ENCODE data around the gene MYL7.

MYL7 gene

GRCh38 chr7:44154703-44155102 lies 13.6 kb upstream of the MYL7 start:
- H3K4me3 ChIP-seq (ENCODE audit: low read depth in 1 of 2, low read length in 2 of 2) = no peak overlapping the region
- H3K27ac ChIP-seq (ENCODE audit: low read length) = no peak overlapping the region
- no peaks in the 10 kb centered on the region for H3K9me3 ChIP-seq (ENCODE audit: control insufficient read depth in 1 of 2, low read length in 2 of 2)
- no peaks in the 10 kb centered on the region for H3K27me3 ChIP-seq (ENCODE audit: low read depth, low read length)
- no peaks in the 10 kb centered on the region for H3K4me1 ChIP-seq (ENCODE audit: control insufficient read depth in 1 of 2, insufficient read depth in 2 of 2, low read length in 2 of 2)
- H3K36me3 ChIP-seq (ENCODE audit: control insufficient read depth in 1 of 2, insufficient read depth in 2 of 2, low read length in 2 of 2) = no peaks in the 10 kb centered on the region

- Histone ChIP-seq H3K27me3 (ENCODE audit: low read depth, low read length) (no peaks in the 10 kb centered on the region), H3K27ac (ENCODE audit: low read length) (no peak overlapping the region), H3K4me3 (ENCODE audit: low read depth in 1 of 2, low read length in 2 of 2) (no peak overlapping the region), H3K4me1 (ENCODE audit: control insufficient read depth in 1 of 2, insufficient read depth in 2 of 2, low read length in 2 of 2) (no peaks in the 10 kb centered on the region), H3K36me3 (ENCODE audit: control insufficient read depth in 1 of 2, insufficient read depth in 2 of 2, low read length in 2 of 2) (no peaks in the 10 kb centered on the region), H3K9me3 (ENCODE audit: control insufficient read depth in 1 of 2, low read length in 2 of 2) (no peaks in the 10 kb centered on the region)
These were observed 12.8 kb upstream of the MYL7 start for GRCh38 chr7:44153948-44154335.

- Histone ChIP-seq H3K4me1 (ENCODE audit: control insufficient read depth in 1 of 2, insufficient read depth in 2 of 2, low read length in 2 of 2) (no peaks in the 10 kb centered on the region), H3K27ac (ENCODE audit: low read length) (no peak overlapping the region), H3K36me3 (ENCODE audit: control insufficient read depth in 1 of 2, insufficient read depth in 2 of 2, low read length in 2 of 2) (no peaks in the 10 kb centered on the region), H3K27me3 (ENCODE audit: low read depth, low read length) (no peaks in the 10 kb centered on the region), H3K9me3 (ENCODE audit: control insufficient read depth in 1 of 2, low read length in 2 of 2) (no peaks in the 10 kb centered on the region), H3K4me3 (ENCODE audit: low read depth in 1 of 2, low read length in 2 of 2) (no peak overlapping the region)
These were observed 12.1 kb upstream of the MYL7 start for GRCh38 chr7:44152971-44153947.

GRCh38 chr7:44151956-44152355 lies 10.8 kb upstream of the MYL7 start:
- H3K27me3 ChIP-seq (ENCODE audit: low read depth, low read length) = no peaks in the 10 kb centered on the region
- no peaks in the 10 kb centered on the region for H3K9me3 ChIP-seq (ENCODE audit: control insufficient read depth in 1 of 2, low read length in 2 of 2)
- H3K27ac ChIP-seq (ENCODE audit: low read length) = no peak overlapping the region
- H3K36me3 ChIP-seq (ENCODE audit: control insufficient read depth in 1 of 2, insufficient read depth in 2 of 2, low read length in 2 of 2) = no peaks in the 10 kb centered on the region
- H3K4me1 ChIP-seq (ENCODE audit: control insufficient read depth in 1 of 2, insufficient read depth in 2 of 2, low read length in 2 of 2) = peaks cover 0 to under 1% of the 10 kb centered on the region in 2 donors
- no peak overlapping the region for H3K4me3 ChIP-seq (ENCODE audit: low read depth in 1 of 2, low read length in 2 of 2)

GRCh38 chr7:44150966-44151941 lies 10.1 kb upstream of the MYL7 start:
- peaks cover 0 to 8% of the 10 kb centered on the region in 2 donors for H3K4me1 ChIP-seq (ENCODE audit: control insufficient read depth in 1 of 2, insufficient read depth in 2 of 2, low read length in 2 of 2)
- no peaks in the 10 kb centered on the region for H3K36me3 ChIP-seq (ENCODE audit: control insufficient read depth in 1 of 2, insufficient read depth in 2 of 2, low read length in 2 of 2)
- no peaks in the 10 kb centered on the region for H3K9me3 ChIP-seq (ENCODE audit: control insufficient read depth in 1 of 2, low read length in 2 of 2)
- H3K27ac ChIP-seq (ENCODE audit: low read length) = no peak overlapping the region
- no peaks in the 10 kb centered on the region for H3K27me3 ChIP-seq (ENCODE audit: low read depth, low read length)
- no peak overlapping the region for H3K4me3 ChIP-seq (ENCODE audit: low read depth in 1 of 2, low read length in 2 of 2)

- no peaks in the 10 kb centered on the region for H3K9me3 ChIP-seq (ENCODE audit: control insufficient read depth in 1 of 2, low read length in 2 of 2)
- H3K27me3 ChIP-seq (ENCODE audit: low read depth, low read length) = no peaks in the 10 kb centered on the region
- H3K4me1 ChIP-seq (ENCODE audit: control insufficient read depth in 1 of 2, insufficient read depth in 2 of 2, low read length in 2 of 2) = peaks cover 0 to 16% of the 10 kb centered on the region in 2 donors
- H3K4me3 ChIP-seq (ENCODE audit: low read depth in 1 of 2, low read length in 2 of 2) = no peak overlapping the region
- H3K27ac ChIP-seq (ENCODE audit: low read length) = no peak overlapping the region
- no peaks in the 10 kb centered on the region for H3K36me3 ChIP-seq (ENCODE audit: control insufficient read depth in 1 of 2, insufficient read depth in 2 of 2, low read length in 2 of 2)
These were observed 9.3 kb upstream of the MYL7 start for GRCh38 chr7:44150466-44150832.

GRCh38 chr7:44149571-44150465 lies 8.7 kb upstream of the MYL7 start:
- H3K27ac ChIP-seq (ENCODE audit: low read length) = no peak overlapping the region
- no peaks in the 10 kb centered on the region for H3K36me3 ChIP-seq (ENCODE audit: control insufficient read depth in 1 of 2, insufficient read depth in 2 of 2, low read length in 2 of 2)
- H3K4me1 ChIP-seq (ENCODE audit: control insufficient read depth in 1 of 2, insufficient read depth in 2 of 2, low read length in 2 of 2) = peaks cover 0 to 22% of the 10 kb centered on the region in 2 donors
- H3K9me3 ChIP-seq (ENCODE audit: control insufficient read depth in 1 of 2, low read length in 2 of 2) = no peaks in the 10 kb centered on the region
- H3K27me3 ChIP-seq (ENCODE audit: low read depth, low read length) = no peaks in the 10 kb centered on the region
- no peak overlapping the region for H3K4me3 ChIP-seq (ENCODE audit: low read depth in 1 of 2, low read length in 2 of 2)

GRCh38 chr7:44148961-44149536 lies 7.9 kb upstream of the MYL7 start:
- no peak overlapping the region for H3K4me3 ChIP-seq (ENCODE audit: low read depth in 1 of 2, low read length in 2 of 2)
- no peaks in the 10 kb centered on the region for H3K27me3 ChIP-seq (ENCODE audit: low read depth, low read length)
- H3K9me3 ChIP-seq (ENCODE audit: control insufficient read depth in 1 of 2, low read length in 2 of 2) = no peaks in the 10 kb centered on the region
- no peak overlapping the region for H3K27ac ChIP-seq (ENCODE audit: low read length)
- no peaks in the 10 kb centered on the region for H3K36me3 ChIP-seq (ENCODE audit: control insufficient read depth in 1 of 2, insufficient read depth in 2 of 2, low read length in 2 of 2)
- H3K4me1 ChIP-seq (ENCODE audit: control insufficient read depth in 1 of 2, insufficient read depth in 2 of 2, low read length in 2 of 2) = peaks cover 0 to 22% of the 10 kb centered on the region in 2 donors

- Histone ChIP-seq H3K27ac (ENCODE audit: low read length) (no peak overlapping the region), H3K4me1 (ENCODE audit: control insufficient read depth in 1 of 2, insufficient read depth in 2 of 2, low read length in 2 of 2) (peaks cover 0 to 22% of the 10 kb centered on the region in 2 donors), H3K4me3 (ENCODE audit: low read depth in 1 of 2, low read length in 2 of 2) (no peak overlapping the region), H3K9me3 (ENCODE audit: control insufficient read depth in 1 of 2, low read length in 2 of 2) (no peaks in the 10 kb centered on the region), H3K27me3 (ENCODE audit: low read depth, low read length) (no peaks in the 10 kb centered on the region), H3K36me3 (ENCODE audit: control insufficient read depth in 1 of 2, insufficient read depth in 2 of 2, low read length in 2 of 2) (no peaks in the 10 kb centered on the region)
These were observed 7.0 kb upstream of the MYL7 start for GRCh38 chr7:44148166-44148565.
